Gastrocnemius medialis (tissue), 4 donors: ENCODE results near the gene PTH1R. TPM values are rescaled to one million over a fixed set of nuclear protein-coding genes. Genes with fewer than 3 reads are reported as not detected.
A peak's percentile ranks its signal among the peaks of the same experiment; 100 is the strongest.

Experiments used
- ATAC-seq, 2 donors: fragments of 150-250 bp; one replicate each; pipeline ENCODE4 v1.9.1; 2016
- DNase-seq, 2 donors: peaks; one replicate each; pipeline ENCODE4 v3.0.0-alpha.2; 2019
- H3K27ac ChIP-seq, 4 donors: fragments of 200-600 bp; sonication (generic); 1 replicate in 1 of 4; 2 replicates in 3 of 4; pipeline ENCODE4 v1.5.1; 2016 to 2018; ENCODE audit warnings: mild to moderate bottlenecking in 2 of 4, moderate library complexity in 1 of 4
- H3K27me3 ChIP-seq, 3 donors: fragments of 200-600 bp; sonication (generic) in 2 of 3; 1 replicate in 1 of 3; 2 replicates in 2 of 3; pipeline versions ENCODE4 v1.5.1 to v1.6.0; 2016 to 2019; ENCODE audit warnings: mild to moderate bottlenecking in 1 of 3, moderate library complexity in 1 of 3
- H3K36me3 ChIP-seq, 2 donors: fragments of 200-600 bp; sonication (generic) in 1 of 2; one replicate each; pipeline ENCODE4 v1.5.1; 2017 to 2018
- H3K4me1 ChIP-seq, 2 donors: fragments of 200-600 bp; sonication (generic) in 1 of 2; one replicate each; pipeline ENCODE4 v1.5.1; 2016 to 2017; ENCODE audit warnings: mild to moderate bottlenecking in 2 of 2
- H3K4me3 ChIP-seq, 4 donors: fragments of 200-600 bp; sonication (generic) in 3 of 4; 1 replicate in 1 of 4; 2 replicates in 3 of 4; pipeline ENCODE4 v1.5.1; 2016 to 2019; ENCODE audit warnings: mild to moderate bottlenecking in 2 of 4
- H3K9me3 ChIP-seq, 3 donors: fragments of 200-600 bp; sonication (generic) in 2 of 3; 1 replicate in 1 of 3; 2 replicates in 2 of 3; pipeline ENCODE4 v1.5.1; 2016 to 2019
- CTCF ChIP-seq, 5 experiments: fragments of 450-650 bp in 3 of 5; fragments of 200-600 bp in 2 of 5; sonication (generic) in 2 of 5; IDR thresholded peaks in 4 of 5; conservative IDR thresholded peaks in 1 of 5; 1 replicate in 4 of 5; 2 replicates in 1 of 5; pipeline ENCODE4 v1.5.1; 2016 to 2019; ENCODE audit warnings: antibody characterized with exemption in 5 of 5, mild to moderate bottlenecking in 3 of 5, moderate library complexity in 3 of 5
- POLR2A ChIP-seq, 2 donors: fragments of 450-650 bp; IDR thresholded peaks; one replicate each; pipeline ENCODE4 v1.6.1; 2017; ENCODE audit warnings: antibody characterized with exemption in 2 of 2, mild to moderate bottlenecking in 2 of 2, moderate library complexity in 2 of 2
- in situ Hi-C, 4 donors: fragments of 200-750 bp; cut with MboI; loops; one replicate each; pipeline versions ENCODE4 v1.15.0 to v1.8.0; 2017; ENCODE audit warnings: low sequenced_read_pairs in 4 of 4
- intact Hi-C: fragments of 100-400 bp; cut with DNase I; formaldehyde crosslinking; loops from one replicate; pipeline ENCODE4 v1.15.1; 2023; ENCODE audit warnings: low total_unique reads
- total RNA-seq, 4 donors: library from RNA; depleted of rRNA; stranded (reverse); fragments of >200 nt; gene quantifications; one replicate each; pipeline versions ENCODE4 v1.1.0 to v1.2.3, GENCODE V29; 2016

PTH1R gene
- total RNA-seq, 4 donors from 2014 or later, result 2.3 to 7.9 (median 7.3) TPM

GRCh38 chr3:46865031-46865507 is 12.5 kb upstream of the PTH1R start:
- peak overlapping the region; percentile 68 to 89 (median 72) for H3K27ac ChIP-seq

GRCh38 chr3:46865546-46865945 is 12.0 kb upstream of the PTH1R start:
- Histone ChIP-seq H3K36me3 (no peaks in the 10 kb centered on the region), H3K4me3 (no peak overlapping the region), H3K4me1 (peaks cover 48% of the 10 kb centered on the region in 2 donors), H3K27me3 (no peaks in the 10 kb centered on the region), H3K27ac (peak overlapping the region; percentile 68 to 89 (median 72)), H3K9me3 (no peaks in the 10 kb centered on the region)
- TF ChIP-seq CTCF (IDR thresholded peaks at IDR 0.05 in 4 of 5, conservative IDR thresholded peaks at IDR 0.05 in 1 of 5), result no peak
- TF ChIP-seq POLR2A (IDR thresholded peaks at IDR 0.05), result no peak
- no peak for DNase-seq
- in situ Hi-C loops (no loop called here), intact Hi-C loops (loop anchor here (5.0 to 10.0 kb wide), 2 partner anchors 112 to 301 kb away; partner anchors contain the start of genes CCDC12, LRRC2 and NBEAL2)
- ATAC-seq, result no peak

More at GRCh38 chr3:46865031-46865507, 12.5 kb upstream of the PTH1R start:
- intact Hi-C loops, result loop anchor here (5.0 to 10.0 kb wide), 2 partner anchors 112 to 300 kb away; partner anchors contain the start of genes CCDC12, LRRC2 and NBEAL2
- in situ Hi-C loops, result no loop called here
- H3K4me1 ChIP-seq, result peaks cover 51 to 52% of the 10 kb centered on the region in 2 donors
- no peaks in the 10 kb centered on the region for H3K27me3 ChIP-seq
- DNase-seq (no peak), ATAC-seq (no peak)
- H3K4me3 ChIP-seq, result no peak overlapping the region
- no peaks in the 10 kb centered on the region for H3K36me3 ChIP-seq
- no peaks in the 10 kb centered on the region for H3K9me3 ChIP-seq
- TF ChIP-seq POLR2A (IDR thresholded peaks at IDR 0.05) (peak in 1 of 2 donors; percentile 39), CTCF (IDR thresholded peaks at IDR 0.05 in 4 of 5, conservative IDR thresholded peaks at IDR 0.05 in 1 of 5) (no peak)

- peaks cover 42 to 44% of the 10 kb centered on the region in 2 donors for H3K4me1 ChIP-seq
- in situ Hi-C loops (no loop called here), intact Hi-C loops (loop anchor here (1.0 to 10.0 kb wide), 3 partner anchors 29 to 301 kb away; partner anchors contain the start of genes CCDC12, LRRC2 and NBEAL2)
- H3K27me3 ChIP-seq, result no peaks in the 10 kb centered on the region
- H3K4me3 ChIP-seq, result no peak overlapping the region
- TF ChIP-seq POLR2A (IDR thresholded peaks at IDR 0.05), result no peak
- no peak for TF ChIP-seq CTCF (IDR thresholded peaks at IDR 0.05 in 4 of 5, conservative IDR thresholded peaks at IDR 0.05 in 1 of 5)
- no peak for ATAC-seq
- H3K36me3 ChIP-seq, result no peaks in the 10 kb centered on the region
- no peak for DNase-seq
- peak overlapping the region; percentile 68 to 89 (median 72) for H3K27ac ChIP-seq
- H3K9me3 ChIP-seq, result no peaks in the 10 kb centered on the region
These were observed 11.4 kb upstream of the PTH1R start for GRCh38 chr3:46866032-46866595.

- H3K27me3 ChIP-seq, result no peaks in the 10 kb centered on the region
- intact Hi-C loops (loop anchor here (1.0 to 10.0 kb wide), 5 partner anchors 28 to 302 kb away; partner anchors contain the start of genes CCDC12, LRRC2 and NBEAL2), in situ Hi-C loops (no loop called here)
- peak; percentile 86 to 95 (median 91) for TF ChIP-seq CTCF (IDR thresholded peaks at IDR 0.05 in 4 of 5, conservative IDR thresholded peaks at IDR 0.05 in 1 of 5)
- TF ChIP-seq POLR2A (IDR thresholded peaks at IDR 0.05), result no peak
- no peaks in the 10 kb centered on the region for H3K9me3 ChIP-seq
- DNase-seq, result peak; percentile 41 to 68
- H3K27ac ChIP-seq, result peak overlapping the region; percentile 68 to 89 (median 72)
- peak overlapping the region in 2 of 4 donors; percentile 7 to 19 for H3K4me3 ChIP-seq
- peak; percentile 40 to 56 for ATAC-seq
- peaks cover 34 to 36% of the 10 kb centered on the region in 2 donors for H3K4me1 ChIP-seq
- H3K36me3 ChIP-seq, result no peaks in the 10 kb centered on the region
These were observed 10.6 kb upstream of the PTH1R start for GRCh38 chr3:46866720-46867549.
